ENCODE measurements around the gene TAPBP.

TAPBP gene

DNA sequence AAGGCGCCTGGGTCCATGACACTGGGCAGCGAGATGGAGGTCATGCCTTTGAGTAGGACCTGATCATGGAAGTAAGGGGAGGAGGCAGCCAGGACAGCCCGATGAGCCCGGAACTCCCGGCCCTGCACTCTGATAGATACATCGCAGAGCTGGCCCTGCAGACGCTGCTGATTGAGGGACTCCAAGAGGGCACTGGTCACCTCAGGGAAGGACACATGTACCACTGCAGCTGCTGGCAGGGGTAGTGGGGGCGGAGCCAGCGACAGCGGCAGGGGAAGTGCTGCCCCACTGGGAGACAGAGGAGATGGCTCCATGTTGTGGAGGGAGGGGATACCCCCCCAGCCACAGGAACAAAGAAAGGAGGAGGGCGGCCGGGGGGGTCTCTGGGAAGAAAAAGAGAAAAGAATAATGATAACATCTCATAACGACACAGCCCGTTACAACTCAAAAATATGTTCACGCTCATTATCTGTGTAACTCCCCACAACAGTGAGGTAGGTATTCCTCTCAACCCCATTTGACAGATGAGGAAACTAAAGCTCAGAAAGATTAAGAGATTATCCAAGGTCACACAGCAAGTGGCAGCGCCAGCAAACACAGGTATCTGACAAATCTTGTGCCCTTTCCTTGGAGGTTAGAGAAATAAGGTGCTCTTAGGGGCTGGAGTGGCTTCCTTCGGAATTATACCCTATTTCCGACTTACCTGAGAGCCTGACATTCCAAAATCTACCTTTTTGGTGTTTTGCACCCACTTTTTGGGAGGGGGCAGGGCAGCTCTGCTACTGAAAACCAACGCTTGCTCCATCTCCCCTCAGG is 2.9 kb upstream of the TAPBP start:
- no peak for DNase-seq
- TF ChIP-seq, protein P1, sequence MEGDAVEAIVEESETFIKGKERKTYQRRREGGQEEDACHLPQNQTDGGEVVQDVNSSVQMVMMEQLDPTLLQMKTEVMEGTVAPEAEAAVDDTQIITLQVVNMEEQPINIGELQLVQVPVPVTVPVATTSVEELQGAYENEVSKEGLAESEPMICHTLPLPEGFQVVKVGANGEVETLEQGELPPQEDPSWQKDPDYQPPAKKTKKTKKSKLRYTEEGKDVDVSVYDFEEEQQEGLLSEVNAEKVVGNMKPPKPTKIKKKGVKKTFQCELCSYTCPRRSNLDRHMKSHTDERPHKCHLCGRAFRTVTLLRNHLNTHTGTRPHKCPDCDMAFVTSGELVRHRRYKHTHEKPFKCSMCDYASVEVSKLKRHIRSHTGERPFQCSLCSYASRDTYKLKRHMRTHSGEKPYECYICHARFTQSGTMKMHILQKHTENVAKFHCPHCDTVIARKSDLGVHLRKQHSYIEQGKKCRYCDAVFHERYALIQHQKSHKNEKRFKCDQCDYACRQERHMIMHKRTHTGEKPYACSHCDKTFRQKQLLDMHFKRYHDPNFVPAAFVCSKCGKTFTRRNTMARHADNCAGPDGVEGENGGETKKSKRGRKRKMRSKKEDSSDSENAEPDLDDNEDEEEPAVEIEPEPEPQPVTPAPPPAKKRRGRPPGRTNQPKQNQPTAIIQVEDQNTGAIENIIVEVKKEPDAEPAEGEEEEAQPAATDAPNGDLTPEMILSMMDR (IDR thresholded peaks at IDR 0.05; ENCODE audit: low read depth, low read length, missing control alignments): no peak
- Histone ChIP-seq H3K27ac (no peak overlapping the region), H3K36me3 (replicated peaks) (peaks cover 25% of the 10 kb centered on the region), H3K4me3 (ENCODE audit: low read depth, low read length) (peak overlapping the region; percentile 61), H3K27me3 (replicated peaks) (no peaks in the 10 kb centered on the region)
- in situ Hi-C loops (cut with HindIII; ENCODE audit: low pct_ligation_motif_present, low sequenced_read_pairs): no loop called here

DNA sequence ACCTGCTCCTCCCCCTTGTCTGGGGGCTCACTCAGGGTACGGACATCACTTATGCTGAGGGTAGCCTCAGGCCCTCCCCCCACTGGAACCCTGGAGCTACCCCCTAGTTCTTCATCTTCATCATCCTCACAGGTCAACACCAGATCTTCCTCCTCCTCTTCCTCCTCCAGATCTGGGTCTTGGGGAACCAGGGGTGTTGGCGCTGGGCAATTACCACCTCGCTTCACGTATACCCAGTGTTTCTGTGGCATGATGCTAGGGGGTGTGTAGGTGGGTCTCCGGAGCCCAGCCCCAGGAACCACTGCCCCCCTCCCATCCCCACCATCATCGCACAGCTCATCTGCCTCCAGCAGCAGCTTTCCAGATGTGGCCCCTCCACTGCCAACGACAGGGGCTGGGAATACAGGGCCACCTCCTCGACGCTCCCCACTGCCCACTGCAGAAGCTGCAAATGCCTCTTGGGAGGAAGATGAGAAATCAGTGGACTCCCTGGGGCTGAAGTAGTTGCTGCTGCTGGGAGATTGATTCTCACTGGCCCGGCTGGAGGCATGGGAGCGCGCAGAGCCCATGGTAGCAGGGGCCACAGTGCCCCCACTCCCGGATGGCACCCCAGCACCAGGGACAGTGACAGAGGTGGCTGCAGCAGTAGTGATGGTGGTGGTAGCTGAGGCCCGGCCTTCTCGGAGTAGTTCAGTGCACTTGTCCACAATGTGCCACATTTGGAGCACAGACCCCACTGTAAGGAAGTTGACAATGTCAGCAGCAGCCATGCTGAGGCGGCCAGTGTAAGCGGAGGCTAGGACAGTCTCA is 2.1 kb upstream of the TAPBP start:
- Histone ChIP-seq H3K36me3 (replicated peaks) (peaks cover 24% of the 10 kb centered on the region), H3K27me3 (replicated peaks) (no peaks in the 10 kb centered on the region), H3K27ac (no peak overlapping the region), H3K4me3 (ENCODE audit: low read depth, low read length) (no peak overlapping the region)
- TF ChIP-seq, protein P1 (IDR thresholded peaks at IDR 0.05; ENCODE audit: low read depth, low read length, missing control alignments): no peak
- in situ Hi-C loops (cut with HindIII; ENCODE audit: low pct_ligation_motif_present, low sequenced_read_pairs): no loop called here
- no peak for DNase-seq

DNA sequence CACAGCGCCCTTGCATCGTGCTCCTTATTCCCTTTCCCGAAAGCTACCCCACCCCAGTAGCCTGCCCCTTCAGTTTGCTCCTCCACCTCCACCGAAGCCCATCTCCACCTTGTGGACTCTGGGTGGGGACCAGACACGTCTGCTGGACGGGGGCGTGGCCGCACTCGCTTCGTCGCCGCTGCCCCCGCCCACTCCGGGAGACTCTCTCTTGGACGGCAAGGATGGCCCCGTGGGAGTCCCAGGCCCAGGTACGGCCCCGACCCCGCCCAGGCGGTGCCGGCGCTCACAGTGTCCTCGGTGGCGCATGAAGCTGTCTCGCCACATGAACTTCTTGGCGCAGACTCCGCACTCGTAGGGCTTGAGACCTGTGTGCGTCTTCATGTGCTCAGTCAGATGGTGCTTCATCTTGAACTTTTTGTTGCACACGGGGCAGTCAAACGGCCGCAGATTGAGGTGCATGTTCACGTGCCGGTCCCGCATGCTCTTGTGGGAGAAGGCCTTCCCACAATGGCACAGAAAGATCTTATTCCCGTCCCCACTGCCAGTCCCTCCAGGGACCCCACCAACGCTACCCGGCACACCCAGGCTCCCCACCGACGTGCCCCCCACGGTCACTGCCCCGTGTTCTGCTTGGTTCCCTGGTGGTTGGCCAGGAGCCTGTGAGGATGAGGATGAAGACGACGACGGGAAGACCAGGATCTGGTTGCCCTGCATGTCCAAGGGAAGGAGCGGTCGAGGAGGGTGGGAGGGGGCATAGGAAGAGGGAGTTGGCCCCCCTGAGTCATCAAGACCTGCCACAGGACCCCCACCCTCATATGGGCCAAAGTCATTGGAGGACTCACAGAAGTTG is 1.3 kb upstream of the TAPBP start:
- Histone ChIP-seq H3K27ac (peak overlapping the region; percentile 93), H3K27me3 (replicated peaks) (no peaks in the 10 kb centered on the region), H3K36me3 (replicated peaks) (peaks cover 25% of the 10 kb centered on the region), H3K4me3 (ENCODE audit: low read depth, low read length) (peak overlapping the region; percentile 93)
- no peak for DNase-seq
- in situ Hi-C loops (cut with HindIII; ENCODE audit: low pct_ligation_motif_present, low sequenced_read_pairs): no loop called here
- TF ChIP-seq, protein P1 (IDR thresholded peaks at IDR 0.05; ENCODE audit: low read depth, low read length, missing control alignments): no peak

DNA sequence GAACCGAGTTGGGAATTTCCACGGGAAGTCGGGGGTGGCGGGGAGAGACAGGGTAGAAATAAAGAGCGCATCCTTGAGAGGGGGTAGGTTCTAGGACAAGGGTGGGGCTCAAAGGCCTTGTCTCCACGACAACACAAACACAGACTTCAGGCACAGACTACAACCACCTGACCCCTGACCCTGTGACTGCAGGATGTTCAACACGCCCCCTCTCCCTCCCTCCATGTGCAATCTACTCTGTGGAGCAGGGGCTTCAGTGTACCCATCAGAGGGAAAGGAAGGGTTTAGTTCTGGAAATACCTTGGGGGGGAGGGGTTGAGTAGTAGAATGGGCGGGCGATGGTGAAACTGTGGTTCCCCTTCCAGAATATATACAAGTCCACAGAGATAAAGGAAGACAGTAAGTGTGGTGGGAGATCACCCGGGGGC is 651 bp upstream of the TAPBP start:
- peak; percentile 89 for DNase-seq
- H3K36me3 ChIP-seq (replicated peaks): peaks cover 23% of the 10 kb centered on the region
- H3K27ac ChIP-seq: peak overlapping the region; percentile 93
- TF ChIP-seq, protein P1 (IDR thresholded peaks at IDR 0.05; ENCODE audit: low read depth, low read length, missing control alignments): no peak
- peak overlapping the region; percentile 93 for H3K4me3 ChIP-seq (ENCODE audit: low read depth, low read length)
- in situ Hi-C loops (cut with HindIII; ENCODE audit: low pct_ligation_motif_present, low sequenced_read_pairs): no loop called here
- H3K27me3 ChIP-seq (replicated peaks): no peaks in the 10 kb centered on the region

DNA sequence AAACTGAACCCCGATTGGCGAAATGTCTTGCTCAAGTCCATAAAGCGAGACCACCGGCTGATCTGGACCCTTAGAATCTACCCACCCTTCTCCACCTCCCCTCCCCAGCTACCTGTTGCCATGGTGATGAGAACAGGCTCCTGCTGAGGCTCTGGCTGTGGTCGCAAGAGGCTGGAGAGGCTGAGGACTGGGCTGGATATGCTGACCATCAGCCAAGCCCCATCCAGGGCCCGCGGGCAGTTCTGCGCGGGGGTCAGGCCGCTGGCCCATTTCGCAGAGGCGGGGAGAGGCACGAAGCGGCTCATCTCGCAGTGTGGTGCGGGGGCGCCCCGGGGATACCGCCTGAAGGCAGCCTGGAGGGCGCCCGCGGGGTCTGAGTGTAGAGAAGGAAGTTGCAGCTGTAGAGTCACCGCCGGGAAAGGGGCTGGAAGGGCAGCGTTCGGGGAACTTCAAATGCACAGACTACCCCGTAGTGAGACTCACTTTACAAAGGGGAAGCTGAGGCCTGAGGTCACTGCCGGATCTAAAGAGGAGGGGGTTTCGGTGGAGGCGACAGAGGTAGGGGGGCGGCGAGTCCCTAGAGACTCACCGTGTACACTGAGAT is 671 bp downstream of the TAPBP start:
- in situ Hi-C loops (cut with HindIII; ENCODE audit: low pct_ligation_motif_present, low sequenced_read_pairs): no loop called here
- peak; percentile 11 for DNase-seq

More for the DNA sequence above, 671 bp downstream of the TAPBP start:
- H3K4me3 ChIP-seq (ENCODE audit: low read depth, low read length): peak overlapping the region; percentile 93
- peak overlapping the region; percentile 93 for H3K27ac ChIP-seq
- TF ChIP-seq, protein P1 (IDR thresholded peaks at IDR 0.05; ENCODE audit: low read depth, low read length, missing control alignments): no peak
- peaks cover 15% of the 10 kb centered on the region for H3K36me3 ChIP-seq (replicated peaks)
- H3K27me3 ChIP-seq (replicated peaks): no peaks in the 10 kb centered on the region
